Progenitor cell of endocrine pancreas (in vitro differentiated cells): ENCODE data around the gene GTF2IRD1. TPM values are rescaled to one million over a fixed set of nuclear protein-coding genes. Genes with fewer than 3 reads are reported as not detected.

Experiments used
- DNase-seq: peaks from one replicate; pipeline ENCODE4 v3.0.0; 2021; ENCODE audit warnings: low spot score; ENCODE audit not compliant: unreplicated experiment
- H3K27ac Mint-ChIP-seq: 2 replicates; pipeline ENCODE4 v1.8.0; 2021; ENCODE audit warnings: mild to moderate bottlenecking, moderate library complexity, mixed read lengths
- H3K27me3 Mint-ChIP-seq: 2 replicates; pipeline ENCODE4 v1.8.0; 2021; ENCODE audit warnings: mixed read lengths
- H3K36me3 Mint-ChIP-seq: 2 replicates; pipeline ENCODE4 v1.8.0; 2022; ENCODE audit warnings: mixed read lengths; ENCODE audit not compliant: insufficient read depth
- H3K4me1 Mint-ChIP-seq: 2 replicates; pipeline ENCODE4 v1.8.0; 2021; ENCODE audit warnings: low read depth, mixed read lengths
- H3K4me3 Mint-ChIP-seq: 2 replicates; pipeline ENCODE4 v1.8.0; 2021; ENCODE audit warnings: low read depth, mild to moderate bottlenecking, moderate library complexity, mixed read lengths
- H3K9me3 Mint-ChIP-seq: 2 replicates; pipeline ENCODE4 v1.8.0; 2021; ENCODE audit warnings: low read depth, mixed read lengths
- total RNA-seq: library from RNA; stranded (reverse); gene quantifications from 2 replicates; pipeline ENCODE4 v1.2.1, GENCODE V29; 2021
- TF ChIP-seq, protein P1 (sequence below): fragments of 200-600 bp; sonication (generic); IDR thresholded peaks from one replicate; pipeline ENCODE4 v1.5.0; 2021; ENCODE audit warnings: antibody characterized with exemption, mild to moderate bottlenecking; ENCODE audit not compliant: unreplicated experiment

The GTF2IRD1 gene
- total RNA-seq, 1 donor from 2014 or later: 60.7 TPM

- TF ChIP-seq, protein P1, sequence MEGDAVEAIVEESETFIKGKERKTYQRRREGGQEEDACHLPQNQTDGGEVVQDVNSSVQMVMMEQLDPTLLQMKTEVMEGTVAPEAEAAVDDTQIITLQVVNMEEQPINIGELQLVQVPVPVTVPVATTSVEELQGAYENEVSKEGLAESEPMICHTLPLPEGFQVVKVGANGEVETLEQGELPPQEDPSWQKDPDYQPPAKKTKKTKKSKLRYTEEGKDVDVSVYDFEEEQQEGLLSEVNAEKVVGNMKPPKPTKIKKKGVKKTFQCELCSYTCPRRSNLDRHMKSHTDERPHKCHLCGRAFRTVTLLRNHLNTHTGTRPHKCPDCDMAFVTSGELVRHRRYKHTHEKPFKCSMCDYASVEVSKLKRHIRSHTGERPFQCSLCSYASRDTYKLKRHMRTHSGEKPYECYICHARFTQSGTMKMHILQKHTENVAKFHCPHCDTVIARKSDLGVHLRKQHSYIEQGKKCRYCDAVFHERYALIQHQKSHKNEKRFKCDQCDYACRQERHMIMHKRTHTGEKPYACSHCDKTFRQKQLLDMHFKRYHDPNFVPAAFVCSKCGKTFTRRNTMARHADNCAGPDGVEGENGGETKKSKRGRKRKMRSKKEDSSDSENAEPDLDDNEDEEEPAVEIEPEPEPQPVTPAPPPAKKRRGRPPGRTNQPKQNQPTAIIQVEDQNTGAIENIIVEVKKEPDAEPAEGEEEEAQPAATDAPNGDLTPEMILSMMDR: no peak
- Mint-ChIP-seq H3K4me3 (no peak overlapping the region), H3K9me3 (no peaks in the 10 kb centered on the region), H3K36me3 (no peaks in the 10 kb centered on the region), H3K4me1 (peaks cover 2% of the 10 kb centered on the region), H3K27ac (no peak overlapping the region), H3K27me3 (no peaks in the 10 kb centered on the region)
- DNase-seq: no peak
Measured at GRCh38 chr7:74622228-74622749, 168.6 kb downstream of the GTF2IRD1 start.

DNA sequence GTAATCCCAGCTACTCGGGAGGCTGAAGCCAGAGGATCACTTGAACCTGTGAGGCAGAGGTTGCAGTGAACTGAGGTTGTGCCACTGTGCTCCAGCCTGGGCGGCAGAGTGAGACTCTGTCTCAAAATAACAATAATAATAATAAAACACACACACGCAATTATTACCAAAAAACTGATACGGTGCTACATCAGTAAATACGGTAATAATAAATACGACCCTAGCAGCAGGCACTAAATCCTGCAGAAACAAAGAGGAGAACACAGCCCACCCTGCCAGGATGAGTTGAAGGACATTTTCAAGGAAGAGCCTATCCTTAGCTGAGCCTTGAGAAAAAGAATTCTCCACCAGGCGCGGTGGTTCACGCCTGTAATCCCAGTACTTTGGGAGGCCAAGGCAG lies 169.4 kb downstream of the GTF2IRD1 start:
- Mint-ChIP-seq H3K27ac (no peak overlapping the region), H3K27me3 (no peaks in the 10 kb centered on the region), H3K36me3 (no peaks in the 10 kb centered on the region), H3K4me1 (peaks cover 8% of the 10 kb centered on the region), H3K9me3 (no peaks in the 10 kb centered on the region), H3K4me3 (no peak overlapping the region)
- DNase-seq: no peak
- TF ChIP-seq, protein P1: no peak

- no peaks in the 10 kb centered on the region for H3K36me3 Mint-ChIP-seq
Measured at GRCh38 chr7:74625446-74625845, 171.7 kb downstream of the GTF2IRD1 start.

DNA sequence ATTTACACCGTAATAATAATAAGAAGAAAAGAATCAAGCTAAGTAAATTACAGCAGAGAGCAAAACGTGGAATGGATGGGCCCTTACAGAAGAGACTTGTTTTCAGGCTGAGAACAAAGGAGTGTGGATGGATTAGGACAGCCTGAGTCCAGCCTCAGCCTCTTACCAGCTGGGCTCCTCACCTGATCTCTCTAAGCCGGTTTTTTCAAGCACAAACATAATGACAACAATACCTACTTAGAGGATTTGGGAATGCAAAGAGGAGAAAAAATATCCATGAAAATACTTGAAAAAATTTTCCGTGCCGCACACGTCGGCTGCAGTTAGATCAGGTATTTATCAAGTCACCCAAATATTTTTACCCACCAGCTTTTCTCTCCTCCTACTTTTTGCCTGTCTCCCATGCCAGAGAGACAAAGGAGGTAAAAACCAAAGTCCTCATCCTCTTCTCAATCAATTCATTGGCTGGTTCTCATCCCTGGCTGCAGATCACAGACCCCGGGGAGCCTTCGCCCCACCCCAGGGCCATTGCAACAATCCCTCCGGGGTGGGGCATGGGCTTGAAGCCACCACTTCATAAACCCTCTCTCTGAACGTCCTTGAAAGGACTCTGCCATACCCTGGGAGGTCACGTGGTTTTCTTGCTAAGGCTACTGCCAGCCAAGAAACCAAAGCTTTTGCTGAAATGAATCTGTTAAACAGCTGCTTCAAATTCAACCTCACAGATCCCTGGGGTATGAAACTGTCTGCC lies 174.1 kb downstream of the GTF2IRD1 start:
- Mint-ChIP-seq H3K9me3 (no peaks in the 10 kb centered on the region), H3K4me1 (peaks cover 8% of the 10 kb centered on the region), H3K4me3 (no peak overlapping the region), H3K27ac (peak overlapping the region; percentile 73), H3K36me3 (no peaks in the 10 kb centered on the region), H3K27me3 (no peaks in the 10 kb centered on the region)
- no peak for DNase-seq
- TF ChIP-seq, protein P1: no peak

More at GRCh38 chr7:74625446-74625845, 171.7 kb downstream of the GTF2IRD1 start:
- TF ChIP-seq, protein P1: no peak
- DNase-seq: no peak
- Mint-ChIP-seq H3K4me1 (peaks cover 8% of the 10 kb centered on the region), H3K27me3 (no peaks in the 10 kb centered on the region), H3K27ac (no peak overlapping the region), H3K9me3 (no peaks in the 10 kb centered on the region), H3K4me3 (no peak overlapping the region)

- no peak for DNase-seq
- H3K9me3 Mint-ChIP-seq: no peaks in the 10 kb centered on the region
- H3K4me3 Mint-ChIP-seq: no peak overlapping the region
- TF ChIP-seq, protein P1: no peak
- H3K27me3 Mint-ChIP-seq: no peaks in the 10 kb centered on the region
- no peaks in the 10 kb centered on the region for H3K36me3 Mint-ChIP-seq
- H3K4me1 Mint-ChIP-seq: peaks cover 12% of the 10 kb centered on the region
- no peak overlapping the region for H3K27ac Mint-ChIP-seq
Measured at GRCh38 chr7:74632505-74632904, 178.8 kb downstream of the GTF2IRD1 start.
